Endothelial cell of umbilical vein (primary cell): ENCODE results near the gene SLC19A1. TPM values are rescaled to one million over a fixed set of nuclear protein-coding genes. Genes with fewer than 3 reads are reported as not detected.

Experiments used
- BruUV-seq: library from RNA; stranded (reverse); fragments of 400-500 nt; replicated peaks from 2 replicates; lab custom pipeline; 2021; lab: Mats Ljungman, UMichigan
- CTCF ChIA-PET: fragments of 300-600, 350-600 bp; sonication (Branson Sonifier 250); formaldehyde crosslinking; loops from one replicate; lab custom pipeline; 2021; ENCODE audit warnings: antibody characterized with exemption, inconsistent platforms; lab: Charles Lee
- POLR2A ChIA-PET: fragments of 300-600, 350-600 bp; sonication (Branson Sonifier 250); formaldehyde crosslinking; loops from one replicate; lab custom pipeline; 2021; ENCODE audit warnings: antibody characterized with exemption, inconsistent platforms; lab: Charles Lee
- DNase-seq: peaks from one replicate; pipeline ENCODE4 v3.0.0-alpha.2; 2011; ENCODE audit warnings: low read depth, low spot score
- FAIRE-seq: peaks from 2 replicates; lab custom pipeline; 2011; peaks lifted over from hg19 to GRCh38; lab: Jason Lieb, UNC
- H2AFZ ChIP-seq: 2 replicates; pipeline ENCODE4 v1.6.0; 2012; ENCODE audit warnings: low read depth, low read length, control low read depth, inconsistent platforms
- H3K27ac ChIP-seq: 2 replicates; pipeline ENCODE4 v1.5.1; 2011; ENCODE audit warnings: low read depth, mild to moderate bottlenecking, control low read depth, low read length, moderate library complexity; ENCODE audit not compliant: insufficient read depth
- H3K27me3 ChIP-seq, 2 experiments: 2 replicates each; pipeline versions ENCODE4 v1.6.0 to v1.6.1; 2011; ENCODE audit warnings: low read length in 2 of 2, mixed read lengths in 1 of 2; ENCODE audit not compliant: control insufficient read depth in 2 of 2, insufficient read depth in 2 of 2
- H3K36me3 ChIP-seq, 2 experiments: 2 replicates in 1 of 2; 3 replicates in 1 of 2; pipeline ENCODE4 v1.5.1; 2011; ENCODE audit warnings: low read length in 2 of 2, mild to moderate bottlenecking in 1 of 2, moderate library complexity in 1 of 2; ENCODE audit not compliant: control insufficient read depth in 2 of 2, insufficient read depth in 2 of 2; ENCODE audit errors: extremely low read depth in 1 of 2
- H3K4me1 ChIP-seq: 3 replicates; pipeline ENCODE4 v1.5.1; 2011; ENCODE audit warnings: mild to moderate bottlenecking, low read length; ENCODE audit not compliant: control insufficient read depth, insufficient read depth; ENCODE audit errors: extremely low read depth
- H3K4me2 ChIP-seq: 2 replicates; pipeline ENCODE4 v1.6.1; 2011; ENCODE audit warnings: low read length, control low read depth, mixed read lengths; ENCODE audit not compliant: insufficient read depth
- H3K4me3 ChIP-seq, 3 experiments: fragments of 200-600 bp in 1 of 3; sonication (generic), shearing (Covaris generic) in 1 of 3; replicated peaks in 1 of 3; 2 replicates each; pipeline ENCODE4 v1.5.1; 2011 to 2016; ENCODE audit warnings: control low read depth in 3 of 3, low read length in 3 of 3, mild to moderate bottlenecking in 2 of 3, inconsistent platforms in 1 of 3, low read depth in 1 of 3, moderate library complexity in 1 of 3; ENCODE audit not compliant: insufficient read depth in 1 of 3
- H3K79me2 ChIP-seq: 2 replicates; pipeline ENCODE4 v1.6.0; 2012; ENCODE audit warnings: low read length, inconsistent platforms; ENCODE audit not compliant: control insufficient read depth, insufficient read depth
- H3K9ac ChIP-seq: replicated peaks from 2 replicates; pipeline ENCODE3; 2011; ENCODE audit warnings: low read length, control low read depth; ENCODE audit not compliant: insufficient read depth; ENCODE audit errors: extremely low read depth
- H3K9me1 ChIP-seq: replicated peaks from 3 replicates; pipeline ENCODE4 v1.6.0; 2011; ENCODE audit warnings: mild to moderate bottlenecking, low read length; ENCODE audit not compliant: control insufficient read depth, insufficient read depth; ENCODE audit errors: extremely low read depth
- H3K9me3 ChIP-seq: replicated peaks from 2 replicates; pipeline ENCODE4 v1.5.1; 2012; ENCODE audit warnings: low read length, inconsistent platforms; ENCODE audit not compliant: control insufficient read depth, insufficient read depth
- H4K20me1 ChIP-seq: replicated peaks from 2 replicates; pipeline ENCODE3; 2011; ENCODE audit warnings: mild to moderate bottlenecking, low read length; ENCODE audit not compliant: control insufficient read depth, insufficient read depth; ENCODE audit errors: extremely low read depth
- EZH2 ChIP-seq: IDR thresholded peaks from 2 replicates; pipeline ENCODE4 v1.6.1; 2012; ENCODE audit warnings: borderline replicate concordance, low read depth, mild to moderate bottlenecking, moderate library complexity, low read length, inconsistent platforms; ENCODE audit not compliant: severe bottlenecking
- FOS ChIP-seq: IDR thresholded peaks from 2 replicates; pipeline ENCODE4 v1.6.1; 2011; ENCODE audit warnings: mild to moderate bottlenecking, low read length, moderate library complexity, borderline replicate concordance; ENCODE audit not compliant: insufficient read depth
- GATA2 ChIP-seq: IDR thresholded peaks from 2 replicates; pipeline ENCODE4 v1.7.0; 2011; ENCODE audit warnings: low read depth, mild to moderate bottlenecking, moderate library complexity, mixed read lengths, low read length; ENCODE audit not compliant: insufficient read length, insufficient read depth
- JUN ChIP-seq: IDR thresholded peaks from 2 replicates; pipeline ENCODE4 v1.6.1; 2011; ENCODE audit warnings: borderline replicate concordance, low read depth; ENCODE audit not compliant: insufficient read length, insufficient read depth
- MYC ChIP-seq: IDR thresholded peaks from one replicate; pipeline ENCODE4 v1.6.1; 2011; ENCODE audit warnings: mild to moderate bottlenecking, low read depth, low read length
- POLR2A ChIP-seq: IDR thresholded peaks from 2 replicates; pipeline ENCODE4 v1.6.1; 2012; ENCODE audit warnings: low read depth, mild to moderate bottlenecking, control low read depth, low read length
- POLR2AphosphoS5 ChIP-seq: IDR thresholded peaks from 2 replicates; pipeline ENCODE4 v1.6.1; 2012; ENCODE audit warnings: low read depth, mild to moderate bottlenecking, control low read depth, low read length, moderate library complexity; ENCODE audit not compliant: insufficient read depth
- dilution Hi-C: fragments of 300-500 bp; cut with MboI; formaldehyde crosslinking; loops from one replicate; pipeline ENCODE4 v1.15.0; 2019; ENCODE audit warnings: low sequenced_read_pairs; ENCODE audit not compliant: extremely low pct_ligation_motif_present
- intact Hi-C: fragments of 100-400 bp; cut with micrococcal nuclease; formaldehyde crosslinking; loops from one replicate; pipeline ENCODE4 v1.10.0; 2022
- polyA plus RNA-seq, 4 experiments: library from polyadenylated mRNA; depleted of rRNA in 3 of 4; stranded (reverse) in 3 of 4; unstranded in 1 of 4; fragments of >200 nt; gene quantifications; 2 replicates each; pipeline versions ENCODE4 v1.2.1 to v1.2.3, GENCODE V29; 2011 to 2012; ENCODE audit warnings: missing spikeins in 1 of 4
- total RNA-seq: library from RNA; stranded (reverse); gene quantifications from 2 replicates; pipeline ENCODE4 v1.2.3, GENCODE V29; 2021
- TF ChIP-seq, protein P1 (sequence below): IDR thresholded peaks from 2 replicates; pipeline ENCODE4 v1.6.1; 2011; ENCODE audit not compliant: insufficient read depth, insufficient read length
- TF ChIP-seq, protein P2 (sequence below), 2 donors: IDR thresholded peaks; 1 replicate in 1 of 2; 2 replicates in 1 of 2; pipeline ENCODE4 v1.5.1; 2011; ENCODE audit warnings: low read length in 2 of 2, mild to moderate bottlenecking in 2 of 2, moderate library complexity in 2 of 2, control low read depth in 1 of 2, inconsistent platforms in 1 of 2, low read depth in 1 of 2; ENCODE audit not compliant: insufficient read depth in 1 of 2; ENCODE audit errors: extremely low read depth in 1 of 2

Gene SLC19A1
- total and polyA plus RNA-seq, 2 donors (not counting 3 experiments of a cell fraction or from before 2014, with no cell fraction given): 36.3 to 54.6 TPM

DNA sequence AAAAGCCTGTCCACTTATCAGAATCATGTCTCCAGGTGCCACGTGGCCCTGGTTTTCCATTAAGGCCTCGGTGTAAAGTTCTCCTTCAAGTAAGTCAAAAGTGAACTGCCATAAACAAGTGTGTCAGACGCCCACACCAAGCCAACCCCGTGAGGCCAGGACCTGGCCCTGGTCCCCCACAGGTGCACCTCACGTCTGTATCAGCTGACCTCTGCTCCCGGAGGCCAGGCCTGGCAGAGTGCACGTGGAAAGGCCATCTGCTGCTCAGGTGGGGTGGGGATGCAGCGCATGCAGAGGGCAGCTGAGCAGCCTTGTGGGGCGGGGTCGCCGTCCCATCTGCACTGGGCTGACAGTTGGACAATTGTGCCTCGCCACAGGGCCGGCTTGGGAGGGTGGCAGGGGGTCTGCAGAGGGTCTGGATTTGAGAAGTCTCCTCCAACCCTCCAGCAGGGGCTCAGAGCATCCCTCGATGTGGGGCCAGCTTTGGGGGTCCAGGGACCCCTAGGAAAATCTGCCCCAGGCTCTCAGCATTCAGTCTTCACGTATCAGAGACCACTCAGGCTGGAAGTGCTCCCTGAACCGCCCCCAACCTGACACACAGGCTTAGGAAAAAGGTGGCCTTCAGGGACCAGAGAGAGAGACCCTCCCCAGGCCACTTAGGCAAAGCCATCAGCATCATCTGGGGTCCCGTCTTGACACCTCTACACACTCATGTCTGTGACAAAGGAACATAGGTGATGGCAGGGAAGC is 3.0 kb downstream of the SLC19A1 start:
- H3K9me3 ChIP-seq: no peaks in the 10 kb centered on the region
- H3K9ac ChIP-seq: no peak overlapping the region
- no peak overlapping the region for H3K27ac ChIP-seq
- intact Hi-C loops: loop anchor here (10.0 kb wide), 1 partner anchor 64 kb away; no protein-coding TSS in a partner anchor
- DNase-seq (no peak), FAIRE-seq (no peak)
- H3K9me1 ChIP-seq: no peaks in the 10 kb centered on the region
- no peaks in the 10 kb centered on the region for H4K20me1 ChIP-seq
- no peaks in the 10 kb centered on the region for H3K27me3 ChIP-seq
- no TSS peak for BruUV-seq
- peaks cover 0 to 2% of the 10 kb centered on the region in 2 experiments for H3K36me3 ChIP-seq
- no peak overlapping the region for H3K4me3 ChIP-seq
- no peak for TF ChIP-seq FOS
- TF ChIP-seq, protein P1, sequence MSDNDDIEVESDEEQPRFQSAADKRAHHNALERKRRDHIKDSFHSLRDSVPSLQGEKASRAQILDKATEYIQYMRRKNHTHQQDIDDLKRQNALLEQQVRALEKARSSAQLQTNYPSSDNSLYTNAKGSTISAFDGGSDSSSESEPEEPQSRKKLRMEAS: no peak
- no peak for TF ChIP-seq POLR2AphosphoS5
- no peak for TF ChIP-seq MYC
- no peak for TF ChIP-seq GATA2
- TF ChIP-seq, protein P2, sequence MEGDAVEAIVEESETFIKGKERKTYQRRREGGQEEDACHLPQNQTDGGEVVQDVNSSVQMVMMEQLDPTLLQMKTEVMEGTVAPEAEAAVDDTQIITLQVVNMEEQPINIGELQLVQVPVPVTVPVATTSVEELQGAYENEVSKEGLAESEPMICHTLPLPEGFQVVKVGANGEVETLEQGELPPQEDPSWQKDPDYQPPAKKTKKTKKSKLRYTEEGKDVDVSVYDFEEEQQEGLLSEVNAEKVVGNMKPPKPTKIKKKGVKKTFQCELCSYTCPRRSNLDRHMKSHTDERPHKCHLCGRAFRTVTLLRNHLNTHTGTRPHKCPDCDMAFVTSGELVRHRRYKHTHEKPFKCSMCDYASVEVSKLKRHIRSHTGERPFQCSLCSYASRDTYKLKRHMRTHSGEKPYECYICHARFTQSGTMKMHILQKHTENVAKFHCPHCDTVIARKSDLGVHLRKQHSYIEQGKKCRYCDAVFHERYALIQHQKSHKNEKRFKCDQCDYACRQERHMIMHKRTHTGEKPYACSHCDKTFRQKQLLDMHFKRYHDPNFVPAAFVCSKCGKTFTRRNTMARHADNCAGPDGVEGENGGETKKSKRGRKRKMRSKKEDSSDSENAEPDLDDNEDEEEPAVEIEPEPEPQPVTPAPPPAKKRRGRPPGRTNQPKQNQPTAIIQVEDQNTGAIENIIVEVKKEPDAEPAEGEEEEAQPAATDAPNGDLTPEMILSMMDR (IDR thresholded peaks at IDR 0.05; ENCODE audit: extremely low read depth in 1 of 2, insufficient read depth in 1 of 2, low read depth in 1 of 2, low read length in 2 of 2): no peak
- no peak for TF ChIP-seq POLR2A
- TF ChIP-seq JUN: no peak
- no peak for TF ChIP-seq EZH2
- CTCF ChIA-PET: no interaction called here
- no peak overlapping the region for H3K4me2 ChIP-seq
- POLR2A ChIA-PET: no interaction called here
- peaks cover 18% of the 10 kb centered on the region for H3K4me1 ChIP-seq
- dilution Hi-C loops: no loop called here
- no peak overlapping the region for H2AFZ ChIP-seq
- H3K79me2 ChIP-seq: peaks cover 51% of the 10 kb centered on the region
